ENCODE measurements around the gene TBC1D16. TPM values are rescaled to one million over a fixed set of nuclear protein-coding genes. Genes with fewer than 3 reads are reported as not detected.

TBC1D16 gene
- total RNA-seq, 1 experiment from 2014 or later, result 21.1 TPM

- TF ChIP-seq CTCF (IDR thresholded peaks at IDR 0.05; ENCODE audit: unreplicated experiment), result no peak
- POLR2A ChIA-PET, result no interaction called here
- no peaks in the 10 kb centered on the region for H3K4me1 Mint-ChIP-seq (ENCODE audit: insufficient read depth, unreplicated experiment)
- H3K9me3 Mint-ChIP-seq (ENCODE audit: unreplicated experiment), result no peaks in the 10 kb centered on the region
- no peak overlapping the region for H3K27ac Mint-ChIP-seq (ENCODE audit: low read depth, unreplicated experiment)
- peaks cover 23% of the 10 kb centered on the region for H3K27me3 Mint-ChIP-seq (ENCODE audit: insufficient read depth, unreplicated experiment)
- H3K4me3 Mint-ChIP-seq (ENCODE audit: unreplicated experiment), result no peak overlapping the region
- no peak for DNase-seq (ENCODE audit: unreplicated experiment)
- no peaks in the 10 kb centered on the region for H3K36me3 Mint-ChIP-seq (ENCODE audit: insufficient read depth, unreplicated experiment)
- no TSS peak for BruUV-seq (replicated peaks)
- intact Hi-C loops (cut with micrococcal nuclease), result no loop called here
- CTCF ChIA-PET, result interaction anchor here (0.7 kb wide), 1 partner anchor 218 kb away, joined by 3 read pairs; the partner anchor contains the start of gene GAA
Measured at GRCh38 chr17:79883202-79883601, 152.5 kb downstream of the TBC1D16 start.

Other genes starting within 250 kb of the TBC1D16 start
- gene CBX8, start 238.8 kb downstream of the TBC1D16 start, total RNA-seq (2022), result 9.4 and 10.5 TPM in 2 replicates
- gene CBX4, start 196.4 kb downstream of the TBC1D16 start, total RNA-seq (2022), result 85.8 and 89.7 TPM in 2 replicates
- gene CCDC40, start 770 bp upstream of the TBC1D16 start, total RNA-seq (2022), result 4.1 and 4.8 TPM in 2 replicates
- 26.0 and 31.3 TPM in 2 replicates for gene GAA, start 65.7 kb upstream of the TBC1D16 start, total RNA-seq (2022)
- 87.0 and 97.7 TPM in 2 replicates for gene EIF4A3, start 111.3 kb upstream of the TBC1D16 start, total RNA-seq (2022)
- gene CARD14, start 134.2 kb upstream of the TBC1D16 start, total RNA-seq (2022), result 0.20 TPM in 1 of 2 replicates, not detected in the other
- gene SGSH, start 184.5 kb upstream of the TBC1D16 start, total RNA-seq (2022), result 42.0 and 42.4 TPM in 2 replicates
- 11.7 and 13.6 TPM in 2 replicates for gene SLC26A11, start 184.6 kb upstream of the TBC1D16 start, total RNA-seq (2022)
- gene RNF213, start 225.0 kb upstream of the TBC1D16 start, total RNA-seq (2022), result 50.5 and 67.5 TPM in 2 replicates